Kidney (tissue), 14 donors: ENCODE results near the gene LIME1. TPM values are rescaled to one million over a fixed set of nuclear protein-coding genes. Genes with fewer than 3 reads are reported as not detected.

Experiments used
- DNase-seq, 5 donors: peaks; one replicate each; pipeline ENCODE4 v3.0.0-alpha.2; 2013 to 2020
- FAIRE-seq: peaks from 2 replicates; lab custom pipeline; 2012; peaks lifted over from hg19 to GRCh38; lab: Jason Lieb, UNC
- H3K27ac ChIP-seq, 2 donors: one replicate each; pipeline ENCODE4 v1.7.0; 2013; ENCODE audit warnings: low read depth in 2 of 2, low read length in 2 of 2, inconsistent platforms in 1 of 2
- H3K27me3 ChIP-seq: one replicate; pipeline ENCODE4 v1.7.1; 2013; ENCODE audit warnings: low read length, inconsistent platforms; ENCODE audit not compliant: control insufficient read depth, insufficient read depth
- H3K36me3 ChIP-seq, 3 donors: one replicate each; pipeline versions ENCODE4 v1.7.0 to v1.7.1; 2013; ENCODE audit warnings: low read length in 3 of 3, control low read depth in 1 of 3, inconsistent platforms in 1 of 3; ENCODE audit not compliant: insufficient read depth in 3 of 3, control insufficient read depth in 2 of 3
- H3K4me1 ChIP-seq, 3 donors: one replicate each; pipeline versions ENCODE4 v1.7.0 to v1.7.1; 2013; ENCODE audit warnings: low read length in 3 of 3, inconsistent platforms in 1 of 3, low read depth in 1 of 3; ENCODE audit not compliant: control insufficient read depth in 2 of 3, insufficient read depth in 2 of 3
- H3K4me3 ChIP-seq, 3 donors: one replicate each; pipeline versions ENCODE4 v1.7.0 to v1.8.1; 2013; ENCODE audit warnings: low read length in 3 of 3, control low read depth in 1 of 3, inconsistent platforms in 1 of 3
- H3K9ac ChIP-seq, 3 donors: one replicate each; pipeline versions ENCODE4 v1.7.0 to v1.7.1; 2013; ENCODE audit warnings: low read length in 3 of 3, control low read depth in 1 of 3, inconsistent platforms in 1 of 3
- H3K9me3 ChIP-seq, 3 donors: one replicate each; pipeline versions ENCODE4 v1.7.0 to v1.7.1; 2013; ENCODE audit warnings: low read length in 3 of 3, control low read depth in 1 of 3, inconsistent platforms in 1 of 3; ENCODE audit not compliant: control insufficient read depth in 2 of 3, insufficient read depth in 1 of 3
- CTCF ChIP-seq: IDR thresholded peaks from 3 replicates; pipeline ENCODE4 v1.5.1; 2012; ENCODE audit warnings: mild to moderate bottlenecking, moderate library complexity, borderline replicate concordance; ENCODE audit not compliant: insufficient read depth; ENCODE audit errors: extremely low read depth
- intact Hi-C: fragments of 100-400 bp; cut with DNase I; formaldehyde crosslinking; loops from one replicate; pipeline ENCODE4 v1.11.1; 2022
- polyA plus RNA-seq: library from polyadenylated mRNA; stranded (reverse); fragments of 350-450 nt; fragmentation: Illumina TruSeq; extraction: RNeasy Lipid Tissue Mini Kit (QIAGEN cat#74804); gene quantifications from one replicate; pipeline ENCODE4 v1.2.3, GENCODE V29; 2014; ENCODE audit warnings: low read depth, low replicate concordance; ENCODE audit not compliant: insufficient read depth
- total RNA-seq: library from RNA; stranded (reverse); fragmentation: NEBNext Ultra II Directional; extraction: Animal tissue kit (Norgen Biotek cat#: 25700); gene quantifications from one replicate; pipeline ENCODE4 v1.2.1, GENCODE V29; 2021
- donor health status: control.
- donor health status: control.
- donor health status: control.
- donor health status: control.
- donor health status: control.
- donor health status: DM: yes; HTN: yes; CAD: no.
- donor health status: Normal renal cell carcinoma (clear cell type).

The LIME1 gene
- total and polyA plus RNA-seq, 2 donors from 2014 or later: 12.1 to 114 TPM

GRCh38 chr20:63711085-63711645 is 25.3 kb upstream of the LIME1 start:
- Histone ChIP-seq H3K4me1 (peaks cover 0 to 17% (median 6%) of the 10 kb centered on the region in 3 donors), H3K36me3 (peaks cover 2 to 22% (median 2%) of the 10 kb centered on the region in 3 donors), H3K4me3 (no peak overlapping the region), H3K9me3 (no peaks in the 10 kb centered on the region), H3K27me3 (no peaks in the 10 kb centered on the region), H3K27ac (no peak overlapping the region), H3K9ac (no peak overlapping the region)
- TF ChIP-seq CTCF: no peak
- intact Hi-C loops: no loop called here
- DNase-seq (no peak), FAIRE-seq (no peak)

GRCh38 chr20:63712191-63712590 is 24.3 kb upstream of the LIME1 start:
- peaks cover 2 to 19% (median 2%) of the 10 kb centered on the region in 3 donors for H3K36me3 ChIP-seq

GRCh38 chr20:63714858-63715257 is 21.6 kb upstream of the LIME1 start:
- no peak for DNase-seq
- Histone ChIP-seq H3K36me3 (peaks cover 2 to 19% (median 4%) of the 10 kb centered on the region in 3 donors), H3K27ac (no peak overlapping the region), H3K4me3 (no peak overlapping the region), H3K9ac (no peak overlapping the region), H3K4me1 (no peaks in the 10 kb centered on the region), H3K27me3 (no peaks in the 10 kb centered on the region), H3K9me3 (peaks cover 0 to 1% (median 0%) of the 10 kb centered on the region in 3 donors)
- intact Hi-C loops: no loop called here
- no peak for FAIRE-seq
- no peak for TF ChIP-seq CTCF

More at GRCh38 chr20:63712191-63712590, 24.3 kb upstream of the LIME1 start:
- intact Hi-C loops: no loop called here
- no peak overlapping the region for H3K4me3 ChIP-seq
- H3K9me3 ChIP-seq: no peaks in the 10 kb centered on the region
- peaks cover 0 to 10% (median 0%) of the 10 kb centered on the region in 3 donors for H3K4me1 ChIP-seq
- H3K27me3 ChIP-seq: no peaks in the 10 kb centered on the region
- no peak overlapping the region for H3K9ac ChIP-seq
- no peak for TF ChIP-seq CTCF
- no peak for DNase-seq
- H3K27ac ChIP-seq: no peak overlapping the region
- no peak for FAIRE-seq
